NK-92 treated with Interleukin-12 subunit alpha and Interleukin-12 subunit beta, amount 100 ng/mL, for 24 hours (cell line): Measurements from ENCODE around the gene SCUBE2.
"Not testable (repeated sequence)": the region's sequence is repeated elsewhere in the genome, so short reads cannot be mapped to it uniquely, and the experiment has no call there.

Experiments used
- DNase-seq: peaks from one replicate; lab custom pipeline; 2025; lab: John Stamatoyannopoulos, UW

SCUBE2 gene

DNA sequence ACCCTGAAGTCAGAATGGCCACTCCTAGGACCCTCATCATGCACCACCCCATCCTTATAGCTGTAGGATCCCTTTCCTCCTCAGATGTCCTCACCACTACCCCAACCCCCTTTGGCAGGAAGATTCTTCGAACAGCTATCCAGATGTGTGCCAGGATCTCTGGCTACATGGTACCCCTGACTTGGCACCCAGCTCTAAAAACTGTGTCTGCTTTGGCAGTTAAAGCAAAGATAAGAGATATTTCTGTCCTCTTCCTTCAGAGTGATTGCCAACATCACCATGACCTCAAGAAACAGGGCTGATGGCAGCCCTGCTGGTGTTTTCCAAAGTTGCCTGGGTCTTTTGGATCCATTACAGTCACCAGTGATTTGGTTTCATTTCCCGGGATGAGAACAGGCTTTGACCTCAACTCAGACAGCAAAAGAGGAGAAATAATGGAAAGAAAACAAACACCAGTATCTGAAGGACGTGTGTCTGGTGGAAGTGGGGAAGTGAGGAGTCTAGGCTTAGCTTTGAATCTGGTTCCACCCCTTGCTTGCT, 83.3 kb downstream of the SCUBE2 start:
- no peak for DNase-seq

DNA sequence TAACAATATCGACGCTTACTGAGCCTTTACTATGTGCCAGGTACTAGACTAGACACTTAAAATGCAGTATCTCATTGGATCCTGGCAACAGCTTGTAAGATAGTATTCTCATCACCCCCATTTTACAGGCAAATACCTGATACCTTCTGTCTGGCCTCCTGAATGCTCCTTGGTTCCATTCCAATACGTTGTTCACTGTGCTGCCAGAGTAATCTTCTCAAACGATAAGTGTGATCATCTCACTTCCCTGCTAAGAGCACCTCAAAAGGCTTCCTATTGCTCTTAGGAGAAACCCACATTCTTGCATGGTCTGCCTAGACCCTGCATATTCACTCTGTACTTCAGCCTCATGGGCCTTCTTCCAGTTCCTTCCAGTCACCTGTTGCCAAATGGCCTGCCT, 86.3 kb downstream of the SCUBE2 start:
- no peak for DNase-seq

DNA sequence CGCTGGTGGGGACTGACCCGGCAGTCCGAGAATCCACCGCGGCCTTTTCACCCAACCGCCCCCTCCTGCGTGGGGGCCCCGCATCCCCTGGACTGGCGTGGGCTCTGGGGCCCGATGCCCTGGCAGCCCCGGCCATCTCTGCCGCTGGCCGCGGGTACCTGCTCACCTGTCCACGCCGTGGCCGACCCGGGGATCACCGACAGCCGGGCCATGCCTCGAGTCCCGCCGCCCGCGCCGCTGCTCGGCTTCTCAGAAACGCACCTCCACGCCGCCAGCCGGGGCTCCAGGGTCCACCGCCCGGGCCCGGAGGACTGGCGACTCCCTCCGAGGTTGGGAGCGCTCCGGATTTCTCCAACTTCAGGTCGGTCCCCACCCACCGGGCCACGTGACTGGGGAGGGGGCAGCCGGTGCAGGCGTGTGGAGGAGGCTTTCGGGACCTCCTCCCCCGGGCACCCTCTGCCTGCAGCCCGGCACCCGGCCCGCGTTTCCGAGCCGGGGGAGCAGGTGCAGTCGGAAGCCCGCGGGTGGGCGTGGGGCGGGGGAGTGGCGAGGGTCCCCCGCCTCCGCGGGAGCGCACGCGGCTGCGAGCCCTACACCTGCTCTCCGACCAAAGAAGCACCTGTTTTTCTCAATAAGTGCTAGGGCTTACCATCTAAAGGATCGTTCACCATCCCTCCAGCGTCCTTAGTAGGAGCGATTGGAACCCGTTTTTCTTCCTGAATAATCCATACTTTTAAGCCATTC, 87.0 kb downstream of the SCUBE2 start:
- DNase-seq: no peak

DNA sequence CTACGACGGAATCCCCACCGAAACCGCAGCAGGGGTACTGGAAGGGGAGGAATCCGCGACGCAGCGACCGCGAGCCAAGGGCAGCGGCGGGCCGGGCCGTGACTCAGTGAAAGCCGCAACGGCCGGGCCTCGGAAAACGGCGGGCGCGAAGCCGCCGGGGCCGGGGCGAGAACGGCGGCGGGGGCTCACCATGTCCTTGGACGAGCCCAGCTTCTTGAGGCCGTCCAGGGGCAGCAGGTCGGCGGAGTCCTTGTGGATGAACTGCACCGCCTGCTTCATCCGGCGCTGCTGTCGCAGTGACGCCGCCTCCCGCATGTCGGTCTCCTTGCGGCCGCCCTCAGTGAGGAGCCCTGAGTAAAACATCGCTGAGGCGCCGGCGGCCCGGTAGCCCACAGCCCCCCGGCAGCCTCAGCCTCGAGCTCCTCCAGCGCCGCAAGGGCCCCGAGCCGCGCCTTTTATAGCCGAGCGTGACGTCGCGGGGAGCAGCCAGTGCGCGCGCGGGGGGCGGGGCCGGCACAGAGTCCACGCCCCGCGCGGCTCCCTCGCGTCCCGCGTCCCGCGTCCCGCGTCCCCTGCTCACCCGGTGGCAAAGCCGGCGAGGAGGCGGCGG, 87.7 kb downstream of the SCUBE2 start, which contains the start of gene NRIP3:
NRIP3 (minus strand) TSS at position 429 of the 610 bp plus-strand sequence; CDS start at position 363, 66 bp downstream.
- DNase-seq: no peak

DNA sequence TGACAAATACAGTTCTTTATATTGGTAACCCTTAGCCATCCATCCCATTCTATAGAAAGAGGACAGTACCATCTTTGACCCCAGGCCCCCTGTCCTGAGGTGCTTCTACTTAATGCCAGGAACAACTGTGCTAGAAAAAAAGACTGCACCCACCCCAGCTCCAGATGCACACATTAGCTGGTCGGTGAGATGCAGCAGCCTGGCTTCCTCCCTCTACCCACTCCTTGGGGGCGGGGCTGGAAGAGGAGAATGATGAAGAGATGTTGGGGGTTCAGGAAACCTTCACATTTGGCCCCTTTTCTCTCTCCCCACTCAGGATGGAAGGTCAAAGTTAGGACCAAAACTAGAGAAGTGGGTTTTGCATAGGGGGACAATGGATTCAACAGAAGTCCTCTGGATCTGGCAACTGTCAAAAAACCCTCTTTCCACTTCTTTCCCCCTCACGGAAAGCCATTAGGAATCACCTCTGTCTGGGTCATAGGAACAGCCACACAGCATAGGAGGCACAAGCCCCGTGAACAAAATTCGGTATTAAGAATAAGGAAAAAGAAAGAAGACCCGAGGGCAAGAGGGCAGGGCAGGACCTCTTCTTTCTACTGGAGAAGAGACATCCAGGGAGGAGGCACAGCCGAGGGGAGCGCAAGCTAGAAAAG, 88.4 kb downstream of the SCUBE2 start:
- DNase-seq: no peak

DNA sequence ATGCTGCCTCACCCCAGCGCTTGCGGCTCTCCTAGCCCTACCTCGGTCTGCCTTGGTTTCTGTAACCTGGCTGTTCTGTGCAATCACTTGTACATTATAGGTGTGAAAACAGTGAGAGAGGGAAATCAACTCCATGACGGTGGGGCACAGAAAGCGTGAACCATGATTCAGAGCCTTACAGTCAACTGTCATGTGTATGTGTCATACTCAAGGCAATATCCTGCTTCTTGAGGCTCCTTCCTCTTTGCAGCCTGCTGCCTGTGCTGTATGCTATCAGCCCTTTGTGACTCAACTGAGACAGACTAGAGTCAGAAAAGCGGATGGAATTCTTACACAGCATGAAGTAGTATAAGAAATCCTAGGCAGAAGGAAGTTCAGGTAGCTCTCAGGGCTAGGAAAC, 89.7 kb downstream of the SCUBE2 start:
- peak; percentile 72 for DNase-seq

DNA sequence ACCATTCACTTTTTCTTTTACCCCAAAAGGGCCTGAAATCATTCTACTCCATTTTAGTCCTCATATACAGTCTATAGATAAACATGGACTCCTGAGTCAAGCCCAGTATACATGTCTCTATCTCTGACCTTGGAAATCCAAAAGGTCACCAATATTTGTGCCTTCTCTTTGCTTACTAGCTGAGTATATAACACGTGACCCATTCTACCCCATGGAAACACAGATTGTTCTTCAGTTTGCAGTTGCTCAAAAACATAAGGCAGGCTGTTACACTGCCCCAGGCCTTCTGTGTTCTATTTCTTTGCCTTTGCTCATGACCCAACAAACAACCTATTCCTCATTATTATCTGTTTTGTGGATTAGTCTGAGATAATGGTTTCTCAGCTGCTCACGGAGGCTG, 93.4 kb downstream of the SCUBE2 start:
- no peak for DNase-seq

DNA sequence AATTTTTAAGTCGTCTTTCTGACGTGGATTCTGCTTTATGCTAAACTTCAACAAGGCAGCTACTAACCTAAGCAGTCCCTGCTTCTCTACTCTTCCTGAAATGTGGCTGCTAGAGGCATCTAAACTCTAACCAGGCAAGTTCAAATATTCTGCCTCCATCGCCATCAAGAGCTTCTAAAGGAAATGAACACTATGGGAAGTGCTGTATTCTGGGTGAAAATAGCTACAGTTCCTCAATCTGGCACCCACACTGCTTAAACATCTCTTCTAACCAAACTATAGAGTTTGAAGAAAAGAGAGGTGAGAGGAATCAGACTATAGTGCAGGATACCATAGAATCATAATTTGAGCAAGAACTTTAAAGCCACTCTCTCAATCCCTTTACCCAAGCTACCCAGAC, 93.9 kb downstream of the SCUBE2 start:
- DNase-seq: no peak

DNA sequence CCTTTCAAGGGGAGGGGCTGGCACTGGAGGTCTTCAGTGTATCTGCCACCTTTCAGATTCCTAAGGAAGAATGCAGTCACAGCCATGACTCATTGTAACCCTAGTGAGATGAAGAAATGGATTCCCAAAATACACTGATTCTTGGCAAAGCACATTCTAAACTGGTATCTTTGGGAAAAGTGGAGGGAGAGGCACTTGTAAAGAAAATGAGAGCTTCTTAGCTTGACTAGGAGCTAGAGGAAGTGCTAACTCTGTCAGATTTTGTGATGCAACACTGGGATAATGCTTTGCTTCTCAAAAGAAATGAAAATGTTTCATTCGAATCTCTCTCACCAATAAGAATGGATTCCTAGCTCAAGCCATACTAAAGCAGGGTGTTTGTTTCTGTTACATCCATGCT, 101.9 kb downstream of the SCUBE2 start:
- no peak for DNase-seq

DNA sequence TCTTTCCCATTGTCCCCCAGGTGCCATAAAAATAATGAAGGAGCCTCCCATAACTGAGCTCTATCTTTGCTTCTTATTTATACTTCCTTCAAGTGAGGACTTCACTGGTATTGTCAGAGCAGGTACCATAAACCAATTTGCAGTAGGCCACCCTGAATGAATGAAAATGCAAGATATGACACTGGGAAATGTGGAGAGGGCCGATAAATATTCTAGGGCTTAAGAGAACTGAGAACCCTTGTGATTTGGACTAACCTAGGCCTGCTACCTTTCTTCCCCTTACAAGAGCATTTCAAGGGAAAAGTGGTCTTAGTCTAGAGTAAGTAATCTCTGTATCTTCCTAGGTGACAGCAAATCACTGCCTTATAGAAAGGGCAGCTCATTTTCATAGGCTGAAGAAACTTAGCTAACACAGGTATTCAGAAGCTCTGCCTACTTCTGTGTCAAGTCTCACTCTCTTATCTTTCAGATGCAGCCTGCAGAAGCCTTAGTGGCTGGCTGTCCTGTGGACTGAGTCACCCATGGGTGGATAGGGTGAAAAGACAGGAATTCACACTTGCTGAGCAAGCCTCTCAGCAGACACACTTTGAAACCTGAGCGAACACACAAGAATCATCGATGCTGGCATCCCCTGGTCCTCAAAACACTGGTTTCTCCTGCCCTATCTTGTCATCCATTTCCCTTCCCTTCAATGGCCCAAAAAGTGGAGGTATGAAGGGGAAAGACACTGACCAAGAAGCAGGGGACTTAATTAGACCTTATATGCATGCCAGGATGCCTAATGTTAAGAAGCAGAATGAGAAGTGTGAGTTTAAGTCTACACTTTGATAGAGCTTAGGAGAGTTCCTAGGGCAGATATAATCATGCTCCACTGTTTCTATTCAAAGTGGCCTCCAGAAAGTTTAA, 102.8 kb downstream of the SCUBE2 start:
- DNase-seq: peak; percentile 30

DNA sequence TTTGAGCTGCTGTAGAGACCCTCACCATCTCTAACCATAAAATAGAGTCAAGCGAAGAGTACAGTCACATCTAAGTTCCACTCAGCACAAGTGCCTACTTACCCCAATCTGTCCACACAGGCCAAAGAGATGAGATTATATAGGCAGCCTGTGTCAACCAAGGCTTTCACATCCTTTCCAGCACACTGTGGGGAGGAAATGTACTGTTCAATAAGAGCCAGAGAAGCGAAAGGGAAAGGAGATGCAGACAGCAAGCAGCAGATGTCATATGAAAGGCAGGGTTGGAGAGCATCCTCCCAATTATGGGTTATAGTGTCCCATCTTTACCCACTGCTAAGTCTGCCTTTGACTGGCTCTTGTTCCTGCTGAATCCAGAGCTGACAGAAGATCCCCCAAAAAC, 104.0 kb downstream of the SCUBE2 start:
- no peak for DNase-seq

DNA sequence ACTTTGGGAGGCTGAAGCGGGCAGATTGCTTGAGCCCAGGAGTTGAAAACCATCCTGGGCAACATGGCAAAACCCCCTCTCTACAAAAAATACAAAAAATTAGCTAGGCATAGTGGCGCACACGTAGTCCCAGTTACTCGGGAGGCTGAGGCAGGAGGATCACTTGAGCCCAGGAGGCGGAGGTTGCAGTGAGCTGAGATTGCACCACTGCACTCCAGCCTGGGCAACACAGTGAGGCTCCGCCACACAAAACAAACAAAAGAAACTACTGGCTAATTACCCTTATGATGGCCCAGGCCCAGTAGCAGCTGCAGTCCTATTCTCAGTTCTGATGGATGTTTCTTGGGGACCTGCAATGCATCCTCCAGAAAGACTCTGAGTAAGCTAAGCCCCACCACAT, 104.6 kb downstream of the SCUBE2 start:
- DNase-seq: not testable (repeated sequence)

DNA sequence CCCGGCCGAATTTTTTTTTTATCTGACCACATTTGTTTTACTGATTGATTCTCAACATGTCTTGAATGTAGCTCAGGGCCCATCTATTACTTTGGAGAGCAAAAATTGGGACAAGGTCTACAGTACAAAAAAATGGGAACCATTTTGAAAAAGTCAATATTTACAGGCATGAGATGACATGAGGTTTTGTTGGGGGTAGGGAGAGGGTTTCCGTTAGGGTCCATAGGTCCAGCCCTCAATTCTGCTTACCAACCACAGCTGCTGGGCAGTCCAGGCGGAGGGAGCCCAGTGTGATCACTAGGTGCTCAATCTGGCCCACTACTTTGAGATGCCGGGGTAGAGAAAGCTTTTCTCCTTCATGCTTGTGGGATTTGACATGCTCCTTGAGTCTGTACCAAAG, 105.9 kb downstream of the SCUBE2 start:
- DNase-seq: no peak

DNA sequence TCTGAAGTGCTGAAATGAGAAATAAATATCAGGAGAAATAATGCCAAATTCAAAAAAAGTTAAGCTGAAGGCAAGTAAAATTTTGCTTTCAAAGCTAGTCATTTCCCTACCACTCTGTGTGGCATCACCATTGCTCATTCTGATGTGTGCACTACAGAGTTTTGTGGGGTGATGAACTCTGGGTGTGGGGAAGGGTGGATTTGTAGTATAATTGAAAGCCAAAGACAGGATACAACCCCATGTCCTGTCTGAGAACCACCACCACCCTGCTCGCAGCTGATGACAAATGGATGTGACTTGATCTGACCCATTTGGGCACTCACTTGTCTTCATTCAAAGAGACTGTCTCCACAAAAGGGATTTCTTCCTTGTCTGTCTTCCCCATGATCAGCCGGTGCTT, 107.8 kb downstream of the SCUBE2 start:
- DNase-seq: no peak

DNA sequence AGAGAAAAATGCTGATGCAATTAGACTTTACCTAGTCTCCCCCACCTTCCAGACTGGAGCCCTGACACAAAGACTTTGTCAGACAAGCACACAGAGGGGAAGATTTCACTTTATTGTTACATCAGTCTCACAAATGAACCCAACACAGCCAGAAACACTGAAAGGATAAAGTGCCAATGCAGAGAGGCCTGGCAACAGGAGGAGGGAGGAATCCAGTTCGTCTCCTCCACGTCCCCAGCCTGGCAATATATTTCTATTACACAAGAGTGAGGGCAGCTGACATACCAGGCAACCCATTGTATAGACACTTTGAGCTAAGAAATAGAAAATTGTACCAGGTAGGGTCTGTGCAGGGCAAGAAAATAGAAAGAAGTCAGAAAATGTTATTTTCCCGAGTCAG, 110.9 kb downstream of the SCUBE2 start:
- DNase-seq: no peak

DNA sequence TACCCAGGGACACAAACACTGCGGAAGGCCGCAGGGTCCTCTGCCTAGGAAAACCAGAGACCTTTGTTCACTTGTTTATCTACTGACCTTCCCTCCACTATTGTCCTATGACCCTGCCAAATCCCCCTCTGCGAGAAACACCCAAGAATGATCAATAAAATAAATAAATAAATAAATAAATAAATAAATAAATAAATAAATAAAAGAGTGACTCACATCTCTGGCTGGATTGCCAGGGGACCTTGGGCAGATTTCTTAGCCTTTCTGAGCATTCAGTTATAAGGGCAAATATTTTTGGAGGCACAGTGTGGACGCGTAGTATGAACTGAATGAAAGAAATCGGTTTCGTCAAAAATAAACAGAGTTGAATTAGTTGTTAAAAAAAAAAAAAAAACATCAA, 112.0 kb downstream of the SCUBE2 start:
- DNase-seq: not testable (repeated sequence)

DNA sequence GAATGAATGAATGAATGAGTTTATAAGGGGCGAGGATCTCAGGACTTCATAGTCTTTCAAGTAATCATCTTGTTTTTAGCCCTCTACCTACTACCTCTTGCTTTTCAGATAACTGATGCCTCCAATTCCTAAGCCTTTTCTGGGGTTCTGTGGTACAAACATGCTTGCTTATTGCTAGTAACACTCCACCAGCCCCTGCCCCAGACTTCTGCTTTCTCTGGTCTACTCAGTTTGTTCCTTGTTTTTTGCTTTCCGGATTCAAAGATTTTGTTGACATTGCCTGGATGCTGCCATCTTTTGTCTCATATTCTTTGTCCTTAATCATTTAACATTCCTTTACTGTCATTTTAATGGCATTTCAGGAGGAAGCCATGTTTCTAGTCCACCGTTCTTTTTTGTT, 118.3 kb downstream of the SCUBE2 start:
- no peak for DNase-seq

DNA sequence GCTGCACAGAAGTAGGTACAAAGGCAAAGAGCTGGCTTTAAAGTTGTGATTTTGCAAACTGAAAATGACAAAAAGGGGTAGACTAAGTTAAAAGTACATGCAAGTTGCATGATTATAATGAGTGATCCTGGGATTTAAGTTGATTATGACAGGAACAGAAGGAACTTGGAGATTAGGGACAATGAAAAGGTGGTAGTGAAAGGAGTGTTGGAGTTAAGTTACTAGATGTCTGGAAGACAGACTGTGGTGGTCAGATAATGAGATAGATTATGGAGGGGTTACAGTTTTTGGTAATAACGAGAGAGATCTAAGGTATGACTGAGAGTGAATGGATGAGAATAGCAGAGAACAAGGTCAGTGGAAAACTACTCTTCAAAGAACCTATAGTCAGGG, 119.5 kb downstream of the SCUBE2 start:
- DNase-seq: no peak

DNA sequence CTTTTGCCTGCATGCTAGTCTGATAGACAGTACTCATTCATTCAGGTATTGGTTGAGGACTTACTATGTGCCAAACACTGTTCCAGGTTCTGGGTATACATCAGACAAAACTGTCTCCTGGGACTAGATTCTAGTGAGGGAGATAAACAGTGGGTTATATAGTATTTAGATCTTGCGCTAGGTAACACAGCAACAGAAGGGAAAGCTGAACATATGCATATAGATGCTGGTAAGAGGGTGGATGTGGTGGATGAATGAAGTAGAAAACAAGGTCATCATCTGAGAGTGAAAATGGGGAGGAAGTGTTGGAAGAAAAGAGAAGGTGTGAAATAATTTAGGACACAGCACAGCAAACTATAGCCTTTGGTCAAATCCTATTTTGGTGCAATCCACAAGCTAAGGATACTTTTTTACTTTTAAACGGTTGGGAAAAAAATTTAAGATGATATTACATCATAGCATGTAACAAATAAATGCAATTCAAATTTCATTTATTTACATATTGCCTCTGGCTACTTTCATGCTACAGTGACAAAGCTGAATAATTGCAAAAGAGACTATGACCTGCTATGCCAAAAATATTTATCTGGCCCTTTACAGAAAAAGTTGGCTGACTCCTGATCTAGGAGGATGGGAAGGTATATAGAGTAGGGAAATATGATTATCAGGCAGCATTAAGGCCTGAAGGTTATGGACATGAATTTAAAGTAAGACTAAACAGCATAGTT, 120.0 kb downstream of the SCUBE2 start:
- DNase-seq: no peak
